Left renal cortex interstitium (tissue), 4 donors: ENCODE results near the gene SYT8. TPM values are rescaled to one million over a fixed set of nuclear protein-coding genes. Genes with fewer than 3 reads are reported as not detected.

Source experiments
- DNase-seq, 4 donors: peaks; one replicate each; pipeline ENCODE4 v3.0.0-alpha.2; 2013; ENCODE audit warnings: low read depth in 4 of 4, low spot score in 2 of 4, missing footprints in 1 of 4
- polyA plus RNA-seq, 4 donors: library from polyadenylated mRNA; unstranded; fragments of 120-200 nt; gene quantifications; one replicate each; pipeline ENCODE4 v1.2.1, GENCODE V29; 2013; ENCODE audit not compliant: insufficient read length in 4 of 4

The SYT8 gene
- polyA plus RNA-seq, 4 donors, result 0.14 to 1.0 (median 0.23) TPM

GRCh38 chr11:1856306-1857005 lies 21.7 kb downstream of the SYT8 start:
- no peak for DNase-seq

GRCh38 chr11:1857064-1857463 lies 22.3 kb downstream of the SYT8 start:
- no peak for DNase-seq

- no peak for DNase-seq
Measured at GRCh38 chr11:1858154-1858553, 23.4 kb downstream of the SYT8 start.

- no peak for DNase-seq
Measured at GRCh38 chr11:1858576-1858975, 23.8 kb downstream of the SYT8 start.

- DNase-seq, result no peak
Measured at GRCh38 chr11:1859004-1859403, 24.2 kb downstream of the SYT8 start.

- no peak for DNase-seq
Measured at GRCh38 chr11:1860108-1860507, 25.3 kb downstream of the SYT8 start.

GRCh38 chr11:1861435-1862411 lies 26.9 kb downstream of the SYT8 start:
- no peak for DNase-seq

- no peak for DNase-seq
Measured at GRCh38 chr11:1862588-1863351, 28.0 kb downstream of the SYT8 start.

GRCh38 chr11:1863352-1864216 lies 28.8 kb downstream of the SYT8 start:
- no peak for DNase-seq

GRCh38 chr11:1864231-1864630 lies 29.4 kb downstream of the SYT8 start:
- DNase-seq, result no peak

GRCh38 chr11:1864831-1865665 lies 30.3 kb downstream of the SYT8 start:
- DNase-seq, result no peak

GRCh38 chr11:1866226-1866625 lies 31.4 kb downstream of the SYT8 start:
- no peak for DNase-seq

GRCh38 chr11:1866776-1867175 lies 32.0 kb downstream of the SYT8 start:
- DNase-seq, result no peak

- no peak for DNase-seq
Measured at GRCh38 chr11:1867381-1867780, 32.6 kb downstream of the SYT8 start.

- no peak for DNase-seq
Measured at GRCh38 chr11:1868056-1868635, 33.4 kb downstream of the SYT8 start.

GRCh38 chr11:1868636-1869291 lies 34.0 kb downstream of the SYT8 start:
- DNase-seq, result no peak

GRCh38 chr11:1869427-1870325 lies 34.9 kb downstream of the SYT8 start:
- DNase-seq, result no peak
